DND-41 (cell line): ENCODE data around the gene RBM34.

Experiments used
- EZH2 ChIP-seq: IDR thresholded peaks from 3 replicates; pipeline ENCODE4 v1.6.1; 2012; ENCODE audit warnings: borderline replicate concordance, low read depth, mild to moderate bottlenecking, moderate library complexity, low read length, inconsistent platforms; ENCODE audit not compliant: severe bottlenecking
- TF ChIP-seq, protein P1 (sequence below): IDR thresholded peaks from 2 replicates; pipeline ENCODE4 v1.5.1; 2012; ENCODE audit warnings: borderline replicate concordance, low read length, moderate library complexity, mild to moderate bottlenecking; ENCODE audit not compliant: poor library complexity, severe bottlenecking; ENCODE audit errors: extremely low read depth

GRCh38 chr1:235133086-235133485 lies 28.0 kb downstream of the RBM34 start:
- TF ChIP-seq, protein P1, sequence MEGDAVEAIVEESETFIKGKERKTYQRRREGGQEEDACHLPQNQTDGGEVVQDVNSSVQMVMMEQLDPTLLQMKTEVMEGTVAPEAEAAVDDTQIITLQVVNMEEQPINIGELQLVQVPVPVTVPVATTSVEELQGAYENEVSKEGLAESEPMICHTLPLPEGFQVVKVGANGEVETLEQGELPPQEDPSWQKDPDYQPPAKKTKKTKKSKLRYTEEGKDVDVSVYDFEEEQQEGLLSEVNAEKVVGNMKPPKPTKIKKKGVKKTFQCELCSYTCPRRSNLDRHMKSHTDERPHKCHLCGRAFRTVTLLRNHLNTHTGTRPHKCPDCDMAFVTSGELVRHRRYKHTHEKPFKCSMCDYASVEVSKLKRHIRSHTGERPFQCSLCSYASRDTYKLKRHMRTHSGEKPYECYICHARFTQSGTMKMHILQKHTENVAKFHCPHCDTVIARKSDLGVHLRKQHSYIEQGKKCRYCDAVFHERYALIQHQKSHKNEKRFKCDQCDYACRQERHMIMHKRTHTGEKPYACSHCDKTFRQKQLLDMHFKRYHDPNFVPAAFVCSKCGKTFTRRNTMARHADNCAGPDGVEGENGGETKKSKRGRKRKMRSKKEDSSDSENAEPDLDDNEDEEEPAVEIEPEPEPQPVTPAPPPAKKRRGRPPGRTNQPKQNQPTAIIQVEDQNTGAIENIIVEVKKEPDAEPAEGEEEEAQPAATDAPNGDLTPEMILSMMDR, result no peak
- no peak for TF ChIP-seq EZH2
